Measurements from ENCODE around the gene CCIN. TPM values are rescaled to one million over a fixed set of nuclear protein-coding genes. Genes with fewer than 3 reads are reported as not detected.

The CCIN gene
- total RNA-seq, 1 experiment from 2014 or later, result 0.20 TPM

- BruUV-seq (replicated peaks), result no TSS peak
- CTCF ChIA-PET, result no interaction called here
Observed at GRCh38 chr9:36177571-36177970, 8.4 kb downstream of the CCIN start.

More at GRCh38 chr9:36177571-36177970, 8.4 kb downstream of the CCIN start:
- no peak overlapping the region for H3K4me2 ChIP-seq (ENCODE audit: low read length)
- no peaks in the 10 kb centered on the region for H3K9me2 ChIP-seq (ENCODE audit: insufficient read depth)
- H3K9me3 ChIP-seq (ENCODE audit: control insufficient read depth in 1 of 2, insufficient read depth in 1 of 2, low read depth in 1 of 2, low read length in 2 of 2), result no peaks in the 10 kb centered on the region
- RAD21 ChIA-PET (ENCODE audit: low non-redundant PET in 1 of 2, low total read pairs in 2 of 2, uncharacterized antibody in 2 of 2, unreplicated experiment in 2 of 2), result no interaction called here
- no peak for DNase-seq (ENCODE audit: low read depth, low spot score)
- H3K4me3 ChIP-seq (replicated peaks in 1 of 2; ENCODE audit: low read depth in 1 of 2, low read length in 2 of 2), result no peak overlapping the region
- no peak for ATAC-seq
- H2AFZ ChIP-seq (ENCODE audit: low read depth, low read length, poor library complexity, severe bottlenecking), result no peak overlapping the region
- no peak overlapping the region for H3K9ac ChIP-seq (ENCODE audit: low read length)
- no peaks in the 10 kb centered on the region for H3K36me3 ChIP-seq (ENCODE audit: control insufficient read depth in 1 of 2, insufficient read depth in 2 of 2, low read length in 2 of 2)
- H3K4me1 ChIP-seq (ENCODE audit: control insufficient read depth in 1 of 2, insufficient read depth in 2 of 2, low read length in 2 of 2), result no peaks in the 10 kb centered on the region
- POLR2A ChIA-PET, result no interaction called here
- intact Hi-C loops (cut with micrococcal nuclease), result no loop called here
- H4K20me1 ChIP-seq (ENCODE audit: insufficient read depth), result no peaks in the 10 kb centered on the region
- no peak for TF ChIP-seq CEBPB (IDR thresholded peaks at IDR 0.05; ENCODE audit: low read depth)
- TF ChIP-seq ZNF274 (IDR thresholded peaks at IDR 0.05; ENCODE audit: low read depth, low read length), result no peak
- no peak for TF ChIP-seq EZH2phosphoT487 (IDR thresholded peaks at IDR 0.05; ENCODE audit: borderline replicate concordance)
- no peak for TF ChIP-seq EZH2 (IDR thresholded peaks at IDR 0.05)
- no peak for TF ChIP-seq POLR2A (IDR thresholded peaks at IDR 0.05; ENCODE audit: borderline replicate concordance, extremely low read depth, insufficient read depth, insufficient read length)
- TF ChIP-seq JUND (IDR thresholded peaks at IDR 0.05), result no peak
- TF ChIP-seq ELF1 (IDR thresholded peaks at IDR 0.05; ENCODE audit: borderline replicate concordance, low read depth), result no peak
- no peak for TF ChIP-seq SRF (IDR thresholded peaks at IDR 0.05; ENCODE audit: low read depth)
- no peak for TF ChIP-seq REST (IDR thresholded peaks at IDR 0.05; ENCODE audit: low read depth)
- TF ChIP-seq YY1 (IDR thresholded peaks at IDR 0.05; ENCODE audit: extremely low read depth, insufficient replicate concordance, low read depth, low read length), result no peak
- no peak for TF ChIP-seq ATF3 (IDR thresholded peaks at IDR 0.05)
- TF ChIP-seq CTCF (IDR thresholded peaks at IDR 0.05 in 2 of 3, conservative IDR thresholded peaks at IDR 0.05 in 1 of 3; ENCODE audit: borderline replicate concordance in 1 of 3, insufficient read depth in 1 of 3, low read depth in 2 of 3, low read length in 2 of 3), result no peak
- no peak for TF ChIP-seq POLR2AphosphoS5 (IDR thresholded peaks at IDR 0.05; ENCODE audit: low read depth, low read length)
- no peak for TF ChIP-seq TCF7L2 (IDR thresholded peaks at IDR 0.05; ENCODE audit: borderline replicate concordance, extremely low read depth, insufficient read depth, insufficient read length)
- no peak for TF ChIP-seq FOSL1 (IDR thresholded peaks at IDR 0.05; ENCODE audit: low read depth)
- no peak for TF ChIP-seq SIN3A (IDR thresholded peaks at IDR 0.05; ENCODE audit: low read depth)
- no peaks in the 10 kb centered on the region for H3K79me2 ChIP-seq (ENCODE audit: insufficient read depth, low read length)
- no peaks in the 10 kb centered on the region for H3K27me3 ChIP-seq (ENCODE audit: insufficient read depth, low read length)
- H3K27ac ChIP-seq (ENCODE audit: low read depth, low read length), result no peak overlapping the region

Data from HCT116 (cell line).